K562 (cell line): ENCODE measurements around the gene ARHGAP15. TPM values are rescaled to one million over a fixed set of nuclear protein-coding genes. Genes with fewer than 3 reads are reported as not detected.

Source experiments
- ATAC-seq: fragments of 200-7000 bp; cut with Tn5 transposase; 3 replicates; pipeline ENCODE4 v1.9.1; 2020; ENCODE audit warnings: moderate library complexity
- BruUV-seq: library from RNA; stranded (reverse); fragments of 400-500 nt; replicated peaks from 2 replicates; lab custom pipeline; 2021; lab: Mats Ljungman, UMichigan
- CTCF ChIA-PET: fragments of 300-600 bp; formaldehyde crosslinking; extraction: SDS; loops from one replicate; lab custom pipeline; 2021; ENCODE audit warnings: low intra/inter-chr PET ratio; lab: Yijun Ruan, JAX
- POLR2A ChIA-PET: fragments of 300-600, 350-650 bp; sonication (Branson Sonifier 250); formaldehyde crosslinking; extraction: SDS; loops from one replicate; lab custom pipeline; 2021; ENCODE audit warnings: antibody characterized with exemption, inconsistent platforms; lab: Yijun Ruan, JAX
- DNase-seq, 4 experiments: peaks; one replicate each; pipeline versions ENCODE4 v3.0.0 to v3.0.0-alpha.2; 2011 to 2018; ENCODE audit warnings: low spot score in 3 of 4, mixed read lengths in 3 of 4; ENCODE audit errors: extremely low read depth in 1 of 4
- FAIRE-seq: peaks from 2 replicates; lab custom pipeline; 2011; peaks lifted over from hg19 to GRCh38; lab: Jason Lieb, UNC
- H2AFZ ChIP-seq: 2 replicates; pipeline ENCODE4 v1.6.0; 2011; ENCODE audit warnings: low read depth, low read length, control low read depth, inconsistent platforms
- H3K27ac ChIP-seq: fragments of 200-600 bp; 3 replicates; pipeline ENCODE4 v1.8.0; 2011; ENCODE audit warnings: low read depth, mild to moderate bottlenecking, control low read depth, inconsistent platforms, low read length, moderate library complexity, mixed read lengths; ENCODE audit errors: extremely low read depth
- H3K27me3 ChIP-seq, 2 experiments: fragments of 300-600 bp in 1 of 2; 2 replicates in 1 of 2; 3 replicates in 1 of 2; pipeline versions ENCODE4 v1.6.0 to v1.8.0; 2011; ENCODE audit warnings: inconsistent platforms in 2 of 2, low read length in 2 of 2, mild to moderate bottlenecking in 1 of 2, mixed read lengths in 1 of 2, moderate library complexity in 1 of 2; ENCODE audit not compliant: control insufficient read depth in 2 of 2, insufficient read depth in 2 of 2
- H3K36me3 ChIP-seq: fragments of 300-600 bp; 3 replicates; pipeline ENCODE4 v1.8.0; 2011; ENCODE audit warnings: mild to moderate bottlenecking, low read length, inconsistent platforms; ENCODE audit not compliant: control insufficient read depth, insufficient read depth
- H3K4me1 ChIP-seq, 2 experiments: fragments of 200-600 bp in 1 of 2; replicated peaks in 1 of 2; 2 replicates in 1 of 2; 3 replicates in 1 of 2; pipeline versions ENCODE4 v1.5.1 to v1.8.0; 2011; ENCODE audit warnings: inconsistent platforms in 2 of 2, low read length in 2 of 2, mild to moderate bottlenecking in 1 of 2, mixed read lengths in 1 of 2, moderate library complexity in 1 of 2; ENCODE audit not compliant: control insufficient read depth in 2 of 2, insufficient read depth in 2 of 2
- H3K4me2 ChIP-seq: 2 replicates; pipeline ENCODE4 v1.6.1; 2011; ENCODE audit warnings: low read length, control low read depth, inconsistent platforms, mixed read lengths; ENCODE audit not compliant: insufficient read depth
- H3K4me3 ChIP-seq: fragments of 200-600 bp; sonication (generic), shearing (Covaris generic); 2 replicates; pipeline ENCODE4 v1.5.1; 2016; ENCODE audit warnings: control low read depth, inconsistent platforms
- H3K79me2 ChIP-seq: fragments of 200-600 bp; 3 replicates; pipeline ENCODE4 v1.8.0; 2011; ENCODE audit warnings: low read length, inconsistent platforms; ENCODE audit not compliant: control insufficient read depth, insufficient read depth
- H3K9ac ChIP-seq, 2 experiments: 2 replicates each; pipeline versions ENCODE4 v1.6.0 to v1.6.1; 2011; ENCODE audit warnings: low read depth in 2 of 2, low read length in 2 of 2, control low read depth in 1 of 2, inconsistent platforms in 1 of 2, mild to moderate bottlenecking in 1 of 2, mixed read lengths in 1 of 2; ENCODE audit not compliant: insufficient read depth in 1 of 2
- H3K9me1 ChIP-seq: one replicate; pipeline ENCODE4 v1.6.0; 2011; ENCODE audit warnings: inconsistent platforms, mild to moderate bottlenecking, low read length, moderate library complexity; ENCODE audit not compliant: control insufficient read depth, insufficient read depth
- H3K9me3 ChIP-seq: replicated peaks from 2 replicates; pipeline ENCODE4 v1.5.1; 2011; ENCODE audit warnings: low read depth, low read length, inconsistent platforms; ENCODE audit not compliant: control insufficient read depth, insufficient read depth
- H4K20me1 ChIP-seq: replicated peaks from 2 replicates; pipeline ENCODE4 v1.6.1; 2011; ENCODE audit warnings: low read length, inconsistent platforms, mixed read lengths; ENCODE audit not compliant: control insufficient read depth, insufficient read depth
- GTF2E2 ChIP-seq: fragments of 200-800 bp; sonication (Bioruptor generic); IDR thresholded peaks from 2 replicates; pipeline ENCODE4 v1.6.1; 2016; ENCODE audit warnings: missing genetic modification characterization, missing compliant biosample characterization
- ZNF449 ChIP-seq: fragments of 250-450 bp; sonication (Bioruptor Pico); IDR thresholded peaks from 2 replicates; pipeline ENCODE4 v1.8.0; 2022; ENCODE audit warnings: moderate library complexity, mild to moderate bottlenecking, inconsistent platforms
- WGBS: fragments of 100-300 bp; shearing (Covaris generic); methylation state at CpG from one replicate; pipeline ENCODE4 v1.1.6; 2016; ENCODE audit warnings: low coverage, mixed read lengths; ENCODE audit not compliant: insufficient coverage; ENCODE audit errors: missing lambda C conversion rate; 5-methylcytosine and 5-hydroxymethylcytosine counted together
- in situ Hi-C: fragments of 300-500 bp; cut with MboI; formaldehyde crosslinking; loops from 4 replicates; pipeline ENCODE4 v1.15.0; 2018; ENCODE audit warnings: inconsistent platforms, mixed read lengths
- intact Hi-C: fragments of 100-400 bp; cut with micrococcal nuclease; formaldehyde crosslinking; loops from 2 replicates; pipeline ENCODE4 v1.14.2; 2022
- polyA plus RNA-seq, 8 experiments: library from polyadenylated mRNA; depleted of rRNA in 4 of 8; stranded (reverse) in 5 of 8; unstranded in 3 of 8; fragments of >200 nt; fragmentation: Nextera tagmentation in 2 of 8; fragmentation: Illumina TruSeq in 1 of 8; extraction: Ambion mirVana in 2 of 8; extraction: Trizol in 1 of 8; gene quantifications; 2 replicates each; pipeline versions ENCODE4 v1.2.1 to v1.2.3, GENCODE V29; 2011 to 2014; ENCODE audit warnings: inconsistent platforms in 1 of 8, missing spikeins in 1 of 8
- total RNA-seq, 7 experiments: library from RNA; depleted of rRNA in 6 of 7; stranded (reverse); fragments of >200 nt in 6 of 7; fragmentation: Illumina TruSeq in 2 of 7; extraction: Trizol in 2 of 7; gene quantifications; 2 replicates each; pipeline versions ENCODE4 v1.2.1 to v1.2.3, GENCODE V29; 2011 to 2021; ENCODE audit warnings: low replicate concordance in 1 of 7
- TF ChIP-seq, protein P1 (sequence below): fragments of 450-650 bp; formaldehyde crosslinking; IDR thresholded peaks from 2 replicates; pipeline ENCODE4 v1.4.0; 2022; ENCODE audit warnings: missing genetic modification characterization

The ARHGAP15 gene
- total and polyA plus RNA-seq, 9 of the 15 experiments (the other 6 are each of a cell fraction or from before 2014, with no cell fraction given) = 1.5 to 17.9 (median 7.9) TPM

DNA sequence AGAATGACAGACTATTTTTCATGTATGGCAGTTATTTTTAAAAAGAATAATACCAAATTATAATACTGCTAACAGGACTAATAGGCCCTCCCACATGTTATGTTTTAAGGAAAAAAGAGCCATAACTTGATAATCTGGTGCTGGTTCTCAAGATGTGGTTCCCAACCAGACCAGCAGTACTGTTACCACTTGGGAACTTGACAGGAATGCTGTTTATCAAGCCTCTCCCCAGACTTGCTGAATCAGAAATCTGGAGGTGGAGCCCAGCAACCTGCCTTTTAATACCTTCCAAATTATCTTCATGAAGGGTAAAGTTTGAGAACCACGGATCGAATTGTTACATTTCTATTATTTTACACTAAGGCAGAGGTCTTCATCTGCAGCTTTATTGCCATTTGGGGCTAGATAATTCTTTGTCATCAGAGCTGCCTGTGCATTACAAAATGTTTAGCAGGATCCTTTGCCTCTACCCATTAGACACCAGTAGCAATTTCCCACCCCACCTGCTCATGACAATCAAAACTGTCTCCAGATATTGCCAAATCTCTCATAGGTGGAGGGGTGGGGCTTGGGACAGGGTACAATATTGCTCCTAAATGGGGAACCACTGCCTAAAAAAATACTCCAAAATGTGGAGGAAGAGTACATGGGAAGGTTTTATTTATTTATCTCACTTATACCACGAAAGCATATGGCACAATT, 629.6 kb downstream of the ARHGAP15 start:
- FAIRE-seq = no peak
- Histone ChIP-seq H3K4me2 (no peak overlapping the region), H3K27me3 (no peaks in the 10 kb centered on the region), H3K9ac (no peak overlapping the region), H4K20me1 (no peaks in the 10 kb centered on the region), H3K36me3 (no peaks in the 10 kb centered on the region), H2AFZ (no peak overlapping the region), H3K4me3 (no peak overlapping the region), H3K27ac (no peak overlapping the region)
- ATAC-seq = no peak
- intact Hi-C loops = no loop called here
- in situ Hi-C loops = no loop called here
- CTCF ChIA-PET = no interaction called here
- POLR2A ChIA-PET = no interaction called here
- no TSS peak for BruUV-seq
- TF ChIP-seq GTF2E2 (tag) (no peak), ZNF449 (CRISPR knock-in tag) (no peak)
- TF ChIP-seq, protein P1, sequence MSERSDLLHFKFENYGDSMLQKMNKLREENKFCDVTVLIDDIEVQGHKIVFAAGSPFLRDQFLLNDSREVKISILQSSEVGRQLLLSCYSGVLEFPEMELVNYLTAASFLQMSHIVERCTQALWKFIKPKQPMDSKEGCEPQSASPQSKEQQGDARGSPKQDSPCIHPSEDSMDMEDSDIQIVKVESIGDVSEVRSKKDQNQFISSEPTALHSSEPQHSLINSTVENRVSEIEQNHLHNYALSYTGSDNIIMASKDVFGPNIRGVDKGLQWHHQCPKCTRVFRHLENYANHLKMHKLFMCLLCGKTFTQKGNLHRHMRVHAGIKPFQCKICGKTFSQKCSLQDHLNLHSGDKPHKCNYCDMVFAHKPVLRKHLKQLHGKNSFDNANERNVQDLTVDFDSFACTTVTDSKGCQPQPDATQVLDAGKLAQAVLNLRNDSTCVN (CRISPR knock-in tag) = no peak
- TF ChIP-seq, all 486 proteins: peak for 0
- 9% methylated on average over 3 of the region's 3 CpGs for WGBS
- Histone ChIP-seq H3K4me1 (no peaks in the 10 kb centered on the region), H3K9me1 (no peaks in the 10 kb centered on the region), H3K79me2 (no peaks in the 10 kb centered on the region), H3K9me3 (no peaks in the 10 kb centered on the region)
- no peak for DNase-seq
